ENCODE measurements around the gene HNRNPAB. TPM values are rescaled to one million over a fixed set of nuclear protein-coding genes. Genes with fewer than 3 reads are reported as not detected.

HNRNPAB gene
- total and polyA plus RNA-seq, 2 donors (not counting 3 experiments of a cell fraction or from before 2014, with no cell fraction given): 207 to 309 TPM

GRCh38 chr5:178235588-178235974, 31.2 kb downstream of the HNRNPAB start:
- peaks cover 15% of the 10 kb centered on the region for H3K79me2 ChIP-seq (ENCODE audit: control insufficient read depth, insufficient read depth, low read length)
- no peaks in the 10 kb centered on the region for H3K9me3 ChIP-seq (replicated peaks; ENCODE audit: control insufficient read depth, insufficient read depth, low read length)
- no peak overlapping the region for H3K4me3 ChIP-seq (replicated peaks in 1 of 3; ENCODE audit: insufficient read depth in 1 of 3, low read depth in 1 of 3, low read length in 3 of 3)
- H3K4me2 ChIP-seq (ENCODE audit: insufficient read depth, low read length): no peak overlapping the region
- intact Hi-C loops (cut with micrococcal nuclease) (loop anchor here (1.0 to 5.0 kb wide), 5 partner anchors 45 to 1322 kb away; partner anchors contain the start of gene COL23A1), dilution Hi-C loops (cut with MboI; ENCODE audit: extremely low pct_ligation_motif_present, low sequenced_read_pairs) (no loop called here)
- H3K36me3 ChIP-seq (ENCODE audit: control insufficient read depth in 2 of 2, extremely low read depth in 1 of 2, insufficient read depth in 2 of 2, low read length in 2 of 2): no peaks in the 10 kb centered on the region
- DNase-seq (ENCODE audit: low read depth, low spot score) (no peak), FAIRE-seq (no peak)
- POLR2A ChIA-PET: interaction anchor here (0.7 kb wide), 1 partner anchor 31 kb away, joined by 3 read pairs; the partner anchor contains the start of gene HNRNPAB
- no TSS peak for BruUV-seq (replicated peaks)
- no peak overlapping the region for H3K9ac ChIP-seq (replicated peaks; ENCODE audit: extremely low read depth, insufficient read depth, low read length)
- TF ChIP-seq CTCF (IDR thresholded peaks at IDR 0.05; ENCODE audit: extremely low read depth in 1 of 2, insufficient read depth in 1 of 2, low read depth in 1 of 2, low read length in 2 of 2) (no peak), POLR2AphosphoS5 (IDR thresholded peaks at IDR 0.05; ENCODE audit: insufficient read depth, low read depth, low read length) (no peak), POLR2A (IDR thresholded peaks at IDR 0.05; ENCODE audit: low read depth, low read length) (no peak), MYC (IDR thresholded peaks at IDR 0.05; ENCODE audit: low read depth, low read length) (no peak), EZH2 (IDR thresholded peaks at IDR 0.05; ENCODE audit: borderline replicate concordance, low read depth, low read length, severe bottlenecking) (no peak), FOS (IDR thresholded peaks at IDR 0.05; ENCODE audit: borderline replicate concordance, insufficient read depth, low read length) (no peak), MAX (IDR thresholded peaks at IDR 0.05; ENCODE audit: insufficient read depth, insufficient read length) (no peak), GATA2 (IDR thresholded peaks at IDR 0.05; ENCODE audit: insufficient read depth, insufficient read length, low read depth, low read length) (no peak), JUN (IDR thresholded peaks at IDR 0.05; ENCODE audit: borderline replicate concordance, insufficient read depth, insufficient read length, low read depth) (no peak)
- H2AFZ ChIP-seq (ENCODE audit: low read depth, low read length): no peak overlapping the region
- H3K27me3 ChIP-seq (ENCODE audit: control insufficient read depth in 2 of 2, insufficient read depth in 2 of 2, low read length in 2 of 2): no peaks in the 10 kb centered on the region
- H3K4me1 ChIP-seq (ENCODE audit: control insufficient read depth, extremely low read depth, insufficient read depth, low read length): peaks cover 23% of the 10 kb centered on the region
- CTCF ChIA-PET: interaction anchor here (0.6 to 1.9 kb wide), 20 partner anchors 8 to 1671 kb away, joined by 3 to 19 read pairs (median 4); partner anchors contain the start of gene RUFY1
- H4K20me1 ChIP-seq (replicated peaks; ENCODE audit: control insufficient read depth, extremely low read depth, insufficient read depth, low read length): no peaks in the 10 kb centered on the region
- H3K27ac ChIP-seq (ENCODE audit: insufficient read depth, low read depth, low read length): no peak overlapping the region
- H3K9me1 ChIP-seq (replicated peaks; ENCODE audit: control insufficient read depth, extremely low read depth, insufficient read depth, low read length): no peaks in the 10 kb centered on the region
